HG02884 (cell line): Measurements from ENCODE around the gene UBE3A.

Source experiments
- ATAC-seq: cut with Tn5 transposase; IDR thresholded peaks from one replicate; pipeline ENCODE4 v1.9.1; 2021; ENCODE audit warnings: mild to moderate bottlenecking, moderate library complexity; ENCODE audit not compliant: unreplicated experiment

Gene UBE3A

DNA sequence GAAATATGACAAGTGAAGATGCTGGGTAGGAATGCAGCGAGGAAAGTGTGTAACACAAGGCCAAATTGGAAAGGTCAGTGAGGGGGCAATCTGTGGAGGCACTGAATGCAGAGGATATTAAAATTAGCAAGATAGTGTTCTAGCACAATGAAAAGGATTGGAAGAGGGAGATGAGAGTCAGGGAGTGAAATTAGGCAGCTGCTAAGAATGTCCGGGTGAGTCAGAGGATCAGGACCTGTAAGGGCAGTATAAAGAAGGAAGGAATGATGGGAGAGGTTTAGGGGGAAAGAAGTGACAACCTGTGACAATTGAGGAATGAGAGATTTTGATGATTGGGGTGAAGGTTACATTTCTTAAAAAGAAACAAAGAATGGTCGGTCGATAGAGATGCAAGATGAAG, 103.5 kb downstream of the UBE3A start:
- no peak for ATAC-seq

DNA sequence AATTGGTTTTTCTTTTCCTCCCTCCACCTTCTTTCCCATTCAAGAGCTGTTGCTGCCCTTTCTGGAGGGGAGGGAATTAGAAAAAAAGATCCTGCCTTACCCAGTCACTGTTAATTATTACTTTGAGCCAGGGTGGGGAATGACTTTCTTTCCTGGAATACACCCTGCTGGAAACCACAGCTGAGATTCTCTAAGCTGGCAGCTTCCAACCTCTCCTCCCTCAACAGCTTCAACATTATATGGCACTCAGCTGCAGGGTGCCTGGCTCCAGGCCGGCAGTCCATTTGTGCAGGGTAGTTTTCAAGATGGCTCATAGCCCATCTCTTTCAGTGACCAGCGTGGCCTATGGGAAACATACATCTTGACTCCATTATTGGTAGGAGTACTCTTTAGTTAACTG, 105.8 kb downstream of the UBE3A start:
- no peak for ATAC-seq

DNA sequence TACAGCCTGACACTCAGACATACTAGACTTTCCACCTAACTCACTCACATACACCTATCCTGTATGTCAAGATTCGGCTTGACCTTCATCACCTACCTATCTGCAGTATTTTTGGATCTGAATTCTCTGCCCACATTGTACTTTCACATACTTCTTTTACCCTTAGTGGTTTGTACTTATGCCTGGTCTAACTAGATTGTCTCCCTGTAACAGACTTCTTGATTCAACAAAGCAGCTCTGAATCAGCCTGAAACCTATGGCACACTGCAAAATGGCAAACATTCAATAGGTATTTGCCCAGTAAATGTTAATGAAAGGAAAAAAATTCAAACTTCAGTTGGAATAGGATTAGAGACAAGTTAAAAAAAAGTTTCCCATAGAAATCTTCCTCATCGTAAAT, 106.5 kb downstream of the UBE3A start:
- ATAC-seq: no peak

DNA sequence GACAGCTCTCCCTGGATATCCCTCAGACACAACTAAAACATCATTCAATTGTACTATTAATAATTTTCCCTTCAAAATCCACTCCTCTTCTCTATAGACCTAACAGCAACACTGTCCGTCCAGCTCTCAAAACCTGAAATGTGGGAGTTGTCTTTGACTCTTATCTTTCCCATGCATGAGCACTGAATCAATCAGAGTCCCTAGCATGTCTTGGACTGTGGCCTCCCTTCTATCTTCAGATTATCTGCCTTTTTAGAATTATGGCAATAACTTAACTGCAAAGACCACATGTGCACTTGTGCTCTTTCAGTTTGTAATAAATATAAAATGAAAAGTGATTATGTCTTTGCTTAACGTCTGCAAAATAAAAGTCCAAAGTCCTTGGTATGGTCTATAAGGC, 107.0 kb downstream of the UBE3A start:
- no peak for ATAC-seq

DNA sequence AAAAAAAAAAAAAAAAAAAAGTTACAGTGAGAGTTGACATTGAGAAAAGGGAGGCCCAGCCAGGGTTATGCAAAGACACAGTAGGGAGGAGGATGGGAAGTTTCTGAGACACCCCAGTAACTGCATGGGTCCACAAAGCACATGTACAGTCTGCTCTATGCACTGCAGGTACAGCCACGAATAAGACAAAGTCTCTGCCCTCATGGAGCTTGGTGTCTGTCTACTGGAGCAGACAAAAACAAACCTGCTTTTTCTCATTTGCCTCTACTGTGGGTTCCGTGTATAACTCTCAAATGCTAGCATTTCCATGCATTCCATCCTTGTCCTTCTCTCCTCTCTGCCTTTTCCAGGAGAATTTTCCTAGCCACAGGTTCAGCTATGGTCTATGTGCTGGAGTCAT, 107.4 kb downstream of the UBE3A start:
- no peak for ATAC-seq

DNA sequence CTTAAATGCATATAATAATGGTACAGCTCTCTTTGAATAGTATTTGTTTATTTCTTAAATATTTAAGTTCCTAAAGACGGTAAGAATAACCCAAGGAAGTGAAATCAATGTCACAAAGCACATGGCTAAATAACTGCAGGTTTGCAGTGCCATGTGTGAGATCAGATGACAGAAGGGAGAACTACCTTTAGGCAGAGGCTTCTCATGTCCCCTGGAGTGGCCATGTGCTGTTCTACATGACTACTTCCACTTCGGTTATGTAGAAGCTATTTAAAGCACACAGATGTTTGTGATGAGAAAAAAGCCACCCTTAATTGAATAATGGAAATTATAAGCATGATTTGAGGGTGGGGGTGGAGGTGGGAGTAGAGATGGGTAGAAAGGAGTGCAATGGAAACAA, 109.1 kb downstream of the UBE3A start:
- no peak for ATAC-seq

DNA sequence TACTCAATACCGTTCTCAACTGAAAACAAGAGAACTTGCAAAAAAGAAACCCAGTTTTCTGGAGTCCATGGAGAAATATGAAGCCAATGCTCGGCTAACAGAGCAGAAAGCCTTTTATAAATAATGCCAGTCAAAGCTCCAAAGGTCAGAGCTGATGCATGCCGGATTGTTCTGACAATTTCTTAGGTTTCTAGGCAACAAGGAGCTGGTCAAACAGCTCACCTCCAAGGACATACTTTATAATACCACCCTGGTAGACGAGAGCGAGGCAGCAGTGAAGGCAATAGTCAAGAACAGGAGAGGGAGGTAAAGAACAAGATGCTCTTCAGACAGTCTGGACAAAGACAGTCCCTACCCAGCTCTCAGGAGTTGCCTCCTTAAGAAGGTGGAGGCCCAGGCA, 111.1 kb downstream of the UBE3A start:
- no peak for ATAC-seq

DNA sequence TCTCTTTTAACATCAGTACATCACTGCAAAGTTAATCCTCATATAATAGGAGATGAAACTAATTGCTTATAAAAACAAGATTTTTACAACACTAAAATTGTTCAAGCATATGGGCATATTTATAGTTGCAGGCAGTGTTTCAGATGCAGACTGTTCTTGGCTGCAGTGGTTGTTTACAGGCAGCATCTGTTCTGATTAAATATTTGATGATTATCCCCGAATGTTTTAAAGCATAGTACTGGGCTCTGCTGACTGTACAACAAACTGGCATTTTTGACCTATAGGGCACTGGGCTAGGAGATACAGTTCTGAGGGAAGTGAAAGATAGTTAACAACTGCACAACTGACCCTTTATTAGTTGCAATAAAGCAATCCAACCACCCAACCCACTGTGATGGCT, 113.6 kb downstream of the UBE3A start:
- ATAC-seq: no peak

DNA sequence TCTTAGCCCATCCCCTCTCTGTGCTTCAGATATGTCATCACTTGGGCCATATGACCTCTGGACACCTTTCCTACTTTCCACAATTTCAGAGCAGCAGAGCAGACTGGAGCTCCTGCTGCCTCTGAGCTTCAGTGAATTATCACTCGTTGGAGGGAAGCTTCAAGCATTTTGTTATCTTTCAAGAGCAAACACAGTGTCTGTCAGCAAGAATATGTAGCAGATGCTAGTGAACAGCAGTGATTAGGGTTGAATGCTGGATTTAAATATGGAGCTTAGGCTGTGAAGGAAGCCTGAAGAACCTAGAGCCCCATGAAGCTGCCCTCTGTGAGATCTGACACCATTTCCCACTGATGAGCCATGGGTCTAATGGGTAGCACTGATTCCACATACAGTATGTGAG, 115.4 kb downstream of the UBE3A start:
- no peak for ATAC-seq

DNA sequence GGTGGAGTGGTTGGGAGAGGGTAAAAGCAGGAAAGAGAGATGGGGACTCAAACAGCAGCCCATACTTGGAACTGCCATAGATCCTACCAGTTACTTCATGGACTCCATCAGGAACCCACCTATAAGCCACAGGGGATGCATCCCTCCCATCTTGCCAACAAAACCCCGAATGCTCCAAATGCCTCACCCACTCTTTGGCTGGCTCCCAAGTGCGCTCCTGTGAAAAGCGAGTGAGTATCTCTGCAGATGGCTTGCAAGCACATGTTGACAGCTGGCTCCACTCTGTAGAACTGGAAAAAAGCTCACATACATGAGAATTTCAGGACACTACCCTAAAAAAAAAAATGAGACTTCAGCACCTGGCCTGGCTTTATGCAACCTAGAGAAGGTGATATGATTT, 151.0 kb downstream of the UBE3A start:
- ATAC-seq: no peak
